ENCODE measurements around the gene AIDA.
"Not testable (repeated sequence)": the region's sequence is repeated elsewhere in the genome, so short reads cannot be mapped to it uniquely, and the experiment has no call there.

The AIDA gene

GRCh38 chr1:222713091-222713961 is 1.0 kb upstream of the AIDA start:
- DNase-seq (ENCODE audit: low read depth) = peak; percentile 94

GRCh38 chr1:222711319-222712252 is 705 bp downstream of the AIDA start:
- DNase-seq (ENCODE audit: low read depth) = peak; percentile 25

- no peak for DNase-seq (ENCODE audit: low read depth)
Measured at GRCh38 chr1:222709700-222710153, 2.6 kb downstream of the AIDA start.

GRCh38 chr1:222706815-222707214 is 5.5 kb downstream of the AIDA start:
- DNase-seq (ENCODE audit: low read depth) = no peak

- no peak for DNase-seq (ENCODE audit: low read depth)
Measured at GRCh38 chr1:222704260-222704659, 8.0 kb downstream of the AIDA start.

- DNase-seq (ENCODE audit: low read depth) = no peak
Measured at GRCh38 chr1:222702210-222702609, 10.1 kb downstream of the AIDA start.

GRCh38 chr1:222697826-222698225 is 14.5 kb downstream of the AIDA start:
- DNase-seq (ENCODE audit: low read depth) = peak; percentile 70

GRCh38 chr1:222697203-222697602 is 15.1 kb downstream of the AIDA start:
- DNase-seq (ENCODE audit: low read depth) = no peak

- no peak for DNase-seq (ENCODE audit: low read depth)
Measured at GRCh38 chr1:222696741-222697140, 15.6 kb downstream of the AIDA start.

- DNase-seq (ENCODE audit: low read depth) = no peak
Measured at GRCh38 chr1:222694927-222695326, 17.4 kb downstream of the AIDA start.

GRCh38 chr1:222691016-222691415 is 21.3 kb downstream of the AIDA start:
- DNase-seq (ENCODE audit: low read depth) = no peak

GRCh38 chr1:222680080-222680479 is 32.2 kb downstream of the AIDA start:
- no peak for DNase-seq (ENCODE audit: low read depth)

- DNase-seq (ENCODE audit: low read depth) = no peak
Measured at GRCh38 chr1:222670110-222670509, 42.2 kb downstream of the AIDA start.

- not testable (repeated sequence) for DNase-seq (ENCODE audit: low read depth)
Measured at GRCh38 chr1:222669107-222669506, 43.2 kb downstream of the AIDA start.

GRCh38 chr1:222668184-222668583 is 44.1 kb downstream of the AIDA start:
- DNase-seq (ENCODE audit: low read depth) = not testable (repeated sequence)

GRCh38 chr1:222665964-222666363 is 46.3 kb downstream of the AIDA start:
- no peak for DNase-seq (ENCODE audit: low read depth)

GRCh38 chr1:222663431-222663934 is 48.8 kb downstream of the AIDA start:
- DNase-seq (ENCODE audit: low read depth) = no peak

GRCh38 chr1:222657899-222658298 is 54.4 kb downstream of the AIDA start:
- DNase-seq (ENCODE audit: low read depth) = no peak

- DNase-seq (ENCODE audit: low read depth) = no peak
Measured at GRCh38 chr1:222656391-222657155, 55.7 kb downstream of the AIDA start.

- DNase-seq (ENCODE audit: low read depth) = peak; percentile 69
Measured at GRCh38 chr1:222654849-222655248, 57.4 kb downstream of the AIDA start.

GRCh38 chr1:222653178-222653827 is 59.0 kb downstream of the AIDA start:
- DNase-seq (ENCODE audit: low read depth) = no peak

Data from stromal cell of bone marrow (primary cell).